HG03457 (cell line): Measurements from ENCODE around the gene MAP1LC3B2.
"Not testable (repeated sequence)": the region's sequence is repeated elsewhere in the genome, so short reads cannot be mapped to it uniquely, and the experiment has no call there.

Source experiments
- ATAC-seq: cut with Tn5 transposase; IDR thresholded peaks from one replicate; pipeline ENCODE4 v1.9.1; 2021; ENCODE audit warnings: moderate number of reproducible peaks; ENCODE audit not compliant: unreplicated experiment

Gene MAP1LC3B2

GRCh38 chr12:116556964-116557698 is 2.0 kb upstream of the MAP1LC3B2 start:
- ATAC-seq, result no peak

- no peak for ATAC-seq
These were observed 660 bp upstream of the MAP1LC3B2 start for GRCh38 chr12:116558280-116559161.

- no peak for ATAC-seq
These were observed 2.1 kb downstream of the MAP1LC3B2 start for GRCh38 chr12:116561181-116561821.

GRCh38 chr12:116562090-116562489 is 2.9 kb downstream of the MAP1LC3B2 start:
- ATAC-seq, result no peak

GRCh38 chr12:116563262-116563661 is 4.1 kb downstream of the MAP1LC3B2 start:
- ATAC-seq, result no peak

- no peak for ATAC-seq
These were observed 4.9 kb downstream of the MAP1LC3B2 start for GRCh38 chr12:116564080-116564479.

- ATAC-seq, result not testable (repeated sequence)
These were observed 6.0 kb downstream of the MAP1LC3B2 start for GRCh38 chr12:116565221-116565620.

- no peak for ATAC-seq
These were observed 6.8 kb downstream of the MAP1LC3B2 start for GRCh38 chr12:116565963-116566362.

GRCh38 chr12:116568203-116568602 is 9.0 kb downstream of the MAP1LC3B2 start:
- ATAC-seq, result no peak

- ATAC-seq, result no peak
These were observed 11.9 kb downstream of the MAP1LC3B2 start for GRCh38 chr12:116571089-116571488.

- no peak for ATAC-seq
These were observed 14.6 kb downstream of the MAP1LC3B2 start for GRCh38 chr12:116573776-116574175.

- not testable (repeated sequence) for ATAC-seq
These were observed 16.6 kb downstream of the MAP1LC3B2 start for GRCh38 chr12:116575754-116576153.

- no peak for ATAC-seq
These were observed 18.0 kb downstream of the MAP1LC3B2 start for GRCh38 chr12:116577154-116577561.

GRCh38 chr12:116578051-116578450 is 18.9 kb downstream of the MAP1LC3B2 start:
- ATAC-seq, result no peak

GRCh38 chr12:116582610-116583009 is 23.4 kb downstream of the MAP1LC3B2 start:
- no peak for ATAC-seq

GRCh38 chr12:116583129-116583694 is 24.0 kb downstream of the MAP1LC3B2 start:
- no peak for ATAC-seq

- ATAC-seq, result no peak
These were observed 28.1 kb downstream of the MAP1LC3B2 start for GRCh38 chr12:116587270-116587669.

- ATAC-seq, result no peak
These were observed 29.3 kb downstream of the MAP1LC3B2 start for GRCh38 chr12:116588390-116589028.

- no peak for ATAC-seq
These were observed 30.4 kb downstream of the MAP1LC3B2 start for GRCh38 chr12:116589581-116589980.

GRCh38 chr12:116590561-116590960 is 31.4 kb downstream of the MAP1LC3B2 start:
- ATAC-seq, result no peak
